Measurements from ENCODE around the gene GPR18.
"Not testable (repeated sequence)": the region's sequence is repeated elsewhere in the genome, so short reads cannot be mapped to it uniquely, and the experiment has no call there.

DNA sequence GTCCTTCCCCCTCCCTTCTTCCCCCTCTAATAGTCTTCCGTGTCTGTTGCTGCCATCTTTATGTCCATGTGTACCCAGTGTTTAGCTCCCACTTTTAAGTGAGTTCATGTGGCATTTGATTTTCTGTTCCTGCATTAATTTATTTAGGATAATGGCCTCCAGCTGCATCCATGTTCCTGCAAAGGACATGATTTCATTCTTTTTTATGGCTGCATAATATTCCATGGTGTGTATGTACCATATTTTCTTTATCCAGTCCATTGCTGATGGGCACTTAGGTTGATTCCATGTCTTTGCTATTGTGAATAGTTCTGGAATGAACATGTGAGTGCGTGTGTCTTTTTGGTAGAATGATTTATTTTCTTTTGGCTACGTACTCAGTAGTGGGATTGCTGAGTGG lies 9.0 kb downstream of the GPR18 start:
- TF ChIP-seq CTCF, POLR2A, POLR2AphosphoS5, EP300 (IDR thresholded peaks at IDR 0.05): not testable (repeated sequence)

Measured in stomach (tissue), 4 donors.